ENCODE data around the gene TRPM2. TPM values are rescaled to one million over a fixed set of nuclear protein-coding genes. Genes with fewer than 3 reads are reported as not detected.

The TRPM2 gene
- total and polyA plus RNA-seq, 2 of the 4 experiments (the other 2 are of a cell fraction), result not detected

- H4K8ac ChIP-seq (ENCODE audit: low read depth in 2 of 2, low read length in 2 of 2), result no peak overlapping the region
- H2BK15ac ChIP-seq (ENCODE audit: low read depth, low read length), result no peak overlapping the region
- H3K4me3 ChIP-seq (ENCODE audit: insufficient read depth, low read depth, low read length), result no peak overlapping the region
- no peak overlapping the region for H3K56ac ChIP-seq (ENCODE audit: extremely low read depth, insufficient read depth, low read length)
- no peaks in the 10 kb centered on the region for H3K79me1 ChIP-seq (ENCODE audit: low read depth in 1 of 2, low read length in 2 of 2)
- H4K91ac ChIP-seq (ENCODE audit: insufficient read depth, low read depth, low read length), result no peak overlapping the region
- no peaks in the 10 kb centered on the region for H3K9me1 ChIP-seq (ENCODE audit: insufficient read depth, low read length)
- no peak overlapping the region for H3K9ac ChIP-seq (ENCODE audit: low read depth, low read length)
- no peaks in the 10 kb centered on the region for H3K36me3 ChIP-seq (ENCODE audit: control insufficient read depth, insufficient read depth, low read length)
- no peak overlapping the region for H2AK5ac ChIP-seq (ENCODE audit: low read depth, low read length)
- DNase-seq (no peak), ATAC-seq (ENCODE audit: low read depth) (no peak)
- no peaks in the 10 kb centered on the region for H4K20me1 ChIP-seq (ENCODE audit: insufficient read depth, low read length)
- CTCF ChIA-PET, result no interaction called here
- no peak overlapping the region for H2BK5ac ChIP-seq (ENCODE audit: low read depth, low read length, poor library complexity, severe bottlenecking)
- no peak overlapping the region for H4K5ac ChIP-seq (ENCODE audit: low read depth, low read length)
- no peak overlapping the region for H2AFZ ChIP-seq (replicated peaks; ENCODE audit: low read length, poor library complexity)
- H3K9me3 ChIP-seq (ENCODE audit: control insufficient read depth, insufficient read depth, low read length), result peaks cover 32% of the 10 kb centered on the region
- in situ Hi-C loops (cut with MboI; ENCODE audit: low sequenced_read_pairs) (no loop called here), intact Hi-C loops (cut with micrococcal nuclease) (no loop called here), dilution Hi-C loops (cut with HindIII; ENCODE audit: low sequenced_read_pairs, unreplicated experiment) (no loop called here)
- no peak overlapping the region for H3K23ac ChIP-seq (ENCODE audit: low read depth, low read length)
- no peak overlapping the region for H3K4me2 ChIP-seq (ENCODE audit: low read depth, low read length)
- POLR2A ChIA-PET (ENCODE audit: unreplicated experiment), result no interaction called here
- no peak overlapping the region for H3K27ac ChIP-seq (ENCODE audit: insufficient read depth, low read length)
- no peak for TF ChIP-seq CHD1 (IDR thresholded peaks at IDR 0.05; ENCODE audit: low read depth, low read length)
- TF ChIP-seq MXI1 (IDR thresholded peaks at IDR 0.05; ENCODE audit: borderline replicate concordance, low read depth, low read length), result no peak
- TF ChIP-seq MAFK (IDR thresholded peaks at IDR 0.05; ENCODE audit: low read depth, low read length), result no peak
- no peak for TF ChIP-seq BHLHE40 (IDR thresholded peaks at IDR 0.05; ENCODE audit: low read depth, low read length)
- TF ChIP-seq RCOR1 (IDR thresholded peaks at IDR 0.05; ENCODE audit: insufficient replicate concordance, low read length), result no peak
- TF ChIP-seq USF2 (IDR thresholded peaks at IDR 0.05; ENCODE audit: low read depth, low read length), result no peak
- no peak for TF ChIP-seq MAZ (IDR thresholded peaks at IDR 0.05; ENCODE audit: borderline replicate concordance, low read depth, low read length)
- TF ChIP-seq FOS (IDR thresholded peaks at IDR 0.05; ENCODE audit: low read depth, low read length), result no peak
- TF ChIP-seq CEBPB (IDR thresholded peaks at IDR 0.05; ENCODE audit: low read depth, low read length), result no peak
- TF ChIP-seq SMC3 (IDR thresholded peaks at IDR 0.05; ENCODE audit: low read depth, low read length), result no peak
- no peak for TF ChIP-seq RAD21 (IDR thresholded peaks at IDR 0.05; ENCODE audit: low read length)
- no peak for TF ChIP-seq NFE2L2 (IDR thresholded peaks at IDR 0.05; ENCODE audit: low read depth, low read length)
- H2BK20ac ChIP-seq (ENCODE audit: low read depth, low read length), result no peak overlapping the region
- H2BK120ac ChIP-seq (ENCODE audit: low read depth, low read length), result no peak overlapping the region
- no peak overlapping the region for H2AK9ac ChIP-seq (replicated peaks; ENCODE audit: low read depth, low read length, poor library complexity)
- 89% methylated on average over 3 of the region's 12 CpGs; no CpG with 5 or more reads in 1 of the 2 experiments for WGBS, 2 experiments (ENCODE audit: extremely low coverage in 2 of 2, insufficient read length in 1 of 2)
- no peak overlapping the region for H3K18ac ChIP-seq (ENCODE audit: low read depth, low read length)
- H3K4ac ChIP-seq (ENCODE audit: low read depth, low read length), result no peak overlapping the region
- no peaks in the 10 kb centered on the region for H3K4me1 ChIP-seq (ENCODE audit: control insufficient read depth, insufficient read depth, low read length)
- H3K27me3 ChIP-seq (ENCODE audit: control insufficient read depth, insufficient read depth, low read length), result no peaks in the 10 kb centered on the region
- no peak overlapping the region for H3K14ac ChIP-seq (replicated peaks; ENCODE audit: low read depth, low read length)
- no TSS peak for BruUV-seq (replicated peaks)
Measured at GRCh38 chr21:44423312-44423821, 69.9 kb downstream of the TRPM2 start.

Measured in IMR-90 (cell line).